ENCODE results near the gene SNRPA.

GRCh38 chr19:40740747-40741146, 10.3 kb upstream of the SNRPA start:
- no peak for TF ChIP-seq TAF1 (IDR thresholded peaks at IDR 0.05; ENCODE audit: low read depth)
- no peak for TF ChIP-seq CEBPB (IDR thresholded peaks at IDR 0.05)
- no peak for TF ChIP-seq CREB1 (IDR thresholded peaks at IDR 0.05; ENCODE audit: low read depth)
- TF ChIP-seq, protein P1, sequence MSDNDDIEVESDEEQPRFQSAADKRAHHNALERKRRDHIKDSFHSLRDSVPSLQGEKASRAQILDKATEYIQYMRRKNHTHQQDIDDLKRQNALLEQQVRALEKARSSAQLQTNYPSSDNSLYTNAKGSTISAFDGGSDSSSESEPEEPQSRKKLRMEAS (IDR thresholded peaks at IDR 0.05): no peak
- no peak for TF ChIP-seq NFIC (IDR thresholded peaks at IDR 0.05)
- no peak for TF ChIP-seq TCF12 (IDR thresholded peaks at IDR 0.05; ENCODE audit: low read depth)
- no peak for TF ChIP-seq REST (IDR thresholded peaks at IDR 0.05; ENCODE audit: low read depth)
- no peak for TF ChIP-seq RAD21 (IDR thresholded peaks at IDR 0.05; ENCODE audit: low read depth)
- TF ChIP-seq YY1 (IDR thresholded peaks at IDR 0.05; ENCODE audit: low read depth): no peak
- TF ChIP-seq EP300 (IDR thresholded peaks at IDR 0.05; ENCODE audit: borderline replicate concordance): no peak

All from Ishikawa (cell line).